D721Med (cell line): Measurements from ENCODE around the gene MTOR.
"Not testable (repeated sequence)": the region's sequence is repeated elsewhere in the genome, so short reads cannot be mapped to it uniquely, and the experiment has no call there.

ENCODE experiments used
- DNase-seq: peaks from one replicate; pipeline ENCODE4 v3.0.0; 2011; ENCODE audit warnings: low spot score; ENCODE audit not compliant: insufficient read length
- FAIRE-seq: peaks from 2 replicates; lab custom pipeline; 2011; peaks lifted over from hg19 to GRCh38; lab: Jason Lieb, UNC
- CTCF ChIP-seq: IDR thresholded peaks from 2 replicates; pipeline ENCODE4 v1.5.1; 2012; ENCODE audit warnings: mild to moderate bottlenecking, control low read depth; ENCODE audit not compliant: insufficient read depth; ENCODE audit errors: missing control alignments

Gene MTOR

GRCh38 chr1:11299225-11299574 lies 36.8 kb upstream of the MTOR start:
- TF ChIP-seq CTCF: no peak
- FAIRE-seq (no peak), DNase-seq (no peak)

- no peak for TF ChIP-seq CTCF
- DNase-seq (peak; percentile 35), FAIRE-seq (no peak)
These were observed 36.3 kb upstream of the MTOR start for GRCh38 chr1:11298390-11299224.

GRCh38 chr1:11297774-11298173 lies 35.4 kb upstream of the MTOR start:
- not testable (repeated sequence) for FAIRE-seq

GRCh38 chr1:11295905-11296304 lies 33.6 kb upstream of the MTOR start:
- DNase-seq: no peak
- no peak for TF ChIP-seq CTCF
- no peak for FAIRE-seq

More at GRCh38 chr1:11297774-11298173, 35.4 kb upstream of the MTOR start:
- not testable (repeated sequence) for DNase-seq

DNA sequence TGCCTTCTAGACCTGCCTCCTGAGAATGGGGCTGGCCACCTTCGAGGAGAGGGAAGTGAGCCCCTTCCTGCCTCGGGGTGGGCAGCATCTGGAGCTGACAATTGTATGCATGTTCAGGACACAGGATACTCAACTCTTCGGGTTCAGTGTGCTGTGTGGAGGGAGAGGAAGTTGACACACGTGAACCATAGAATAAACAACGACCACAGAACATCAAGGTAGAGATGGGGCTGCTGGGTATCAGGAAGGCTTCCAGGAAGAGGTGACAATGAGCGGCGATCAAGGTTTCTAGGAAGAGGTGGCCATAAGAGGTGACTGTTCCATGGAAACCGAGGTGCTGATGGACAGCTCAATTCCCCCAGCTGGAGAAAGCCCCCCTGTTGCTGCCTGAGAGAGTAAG lies 32.6 kb upstream of the MTOR start:
- TF ChIP-seq CTCF: no peak
- FAIRE-seq: no peak
- no peak for DNase-seq

DNA sequence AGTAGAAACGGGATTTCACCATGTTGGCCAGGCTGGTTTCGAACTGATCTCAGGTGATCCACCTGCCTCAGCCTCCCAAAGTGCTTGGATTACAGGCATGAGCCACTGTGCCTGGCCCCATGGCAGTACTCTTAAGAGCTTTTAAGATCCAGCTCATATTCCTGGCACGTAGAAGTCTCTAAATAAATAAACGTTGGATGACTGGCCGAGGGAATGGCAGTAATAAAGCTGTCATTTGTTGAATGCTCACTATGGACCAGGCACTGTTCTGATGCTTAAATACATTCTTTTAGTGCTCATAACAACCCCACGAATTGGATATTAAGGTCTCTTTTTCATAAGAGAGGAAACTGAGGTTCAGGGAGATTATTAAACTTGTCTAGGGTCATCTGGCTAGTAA lies 31.5 kb upstream of the MTOR start:
- FAIRE-seq (no peak), DNase-seq (no peak)
- TF ChIP-seq CTCF: no peak

DNA sequence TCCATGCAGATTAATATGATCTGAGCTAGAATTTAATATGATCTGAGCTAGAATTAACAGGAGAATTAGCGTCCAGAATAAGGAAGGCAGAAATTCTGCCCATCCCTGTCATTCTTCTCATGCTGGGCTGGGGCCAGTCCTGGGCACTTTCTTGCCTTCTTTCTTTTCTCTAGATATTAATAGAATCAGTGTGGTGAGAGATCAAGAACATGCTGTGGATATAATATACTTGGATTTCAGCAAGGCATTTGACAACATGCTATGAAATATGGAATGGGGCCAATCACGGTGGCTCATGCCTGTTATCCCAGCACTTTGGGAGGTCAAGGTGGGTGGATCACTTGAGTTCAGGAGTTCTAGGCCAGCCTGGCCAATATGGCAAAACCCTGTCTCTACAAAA lies 28.7 kb upstream of the MTOR start:
- FAIRE-seq: no peak
- TF ChIP-seq CTCF: no peak
- DNase-seq: no peak

- FAIRE-seq: no peak
- no peak for DNase-seq
- TF ChIP-seq CTCF: no peak
These were observed 26.7 kb upstream of the MTOR start for GRCh38 chr1:11289064-11289463.
